IPS-20b (cell line): ENCODE data around the gene BAIAP2.

Experiments used
- H3K27ac ChIP-seq: one replicate; pipeline ENCODE4 v1.5.1; 2013; ENCODE audit warnings: low read length
- H3K27me3 ChIP-seq: 2 replicates; pipeline ENCODE4 v1.6.1; 2013; ENCODE audit warnings: mild to moderate bottlenecking, low read length, inconsistent platforms; ENCODE audit not compliant: insufficient read depth
- H3K36me3 ChIP-seq: 2 replicates; pipeline ENCODE4 v1.6.1; 2013; ENCODE audit warnings: low read depth, mild to moderate bottlenecking, inconsistent platforms, low read length, moderate library complexity; ENCODE audit not compliant: insufficient read depth
- H3K4me1 ChIP-seq: 2 replicates; pipeline ENCODE4 v1.6.1; 2013; ENCODE audit warnings: mild to moderate bottlenecking, control low read depth, inconsistent platforms, low read length, moderate library complexity; ENCODE audit not compliant: insufficient read depth
- H3K4me3 ChIP-seq: 2 replicates; pipeline ENCODE4 v1.5.1; 2013; ENCODE audit warnings: mild to moderate bottlenecking, low read length, inconsistent platforms
- H3K9ac ChIP-seq: 2 replicates; pipeline ENCODE4 v1.6.1; 2013; ENCODE audit warnings: low read depth, mild to moderate bottlenecking, inconsistent platforms, low read length, moderate library complexity
- H3K9me3 ChIP-seq: 2 replicates; pipeline ENCODE4 v1.6.1; 2013; ENCODE audit warnings: mild to moderate bottlenecking, low read depth, low read length, inconsistent platforms; ENCODE audit not compliant: insufficient read depth

BAIAP2 gene

DNA sequence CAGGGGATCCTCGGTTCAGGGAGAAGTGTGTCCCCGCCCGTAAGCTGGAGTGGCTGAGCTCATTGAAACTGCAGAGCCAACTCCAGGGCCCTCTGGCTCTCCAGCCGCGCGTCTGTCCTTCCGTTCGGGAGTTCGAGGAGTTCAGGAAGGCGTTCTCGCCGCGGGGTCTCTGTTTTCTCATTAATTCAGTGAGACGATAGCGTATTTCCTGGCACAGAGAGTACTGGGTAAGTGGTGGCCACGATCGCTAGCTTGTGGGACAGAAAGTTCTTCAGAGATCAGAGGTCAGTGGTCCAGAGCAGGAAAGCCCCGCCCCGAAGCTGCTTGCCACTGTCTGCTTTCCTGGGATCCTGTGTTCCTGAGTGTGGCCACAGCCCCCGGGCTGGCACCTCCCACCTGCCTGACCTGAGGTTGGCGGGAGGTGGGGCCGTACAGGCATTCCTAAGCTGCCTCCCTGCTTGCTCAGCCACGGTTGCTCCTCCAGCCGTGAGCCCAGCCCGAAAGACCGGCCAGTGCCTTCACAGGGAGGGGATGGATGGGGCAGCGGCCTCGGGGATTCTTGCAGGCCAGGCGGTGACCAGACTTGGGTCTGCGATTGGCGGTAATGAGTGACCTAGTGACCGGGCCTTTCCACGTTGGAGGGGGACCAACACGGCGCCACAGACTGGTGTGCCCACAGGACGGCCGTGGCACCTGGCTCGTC, 8.9 kb downstream of the BAIAP2 start:
- Histone ChIP-seq H3K9me3 (no peaks in the 10 kb centered on the region), H3K36me3 (no peaks in the 10 kb centered on the region), H3K27ac (no peak overlapping the region), H3K4me1 (no peaks in the 10 kb centered on the region), H3K4me3 (no peak overlapping the region), H3K27me3 (no peaks in the 10 kb centered on the region), H3K9ac (no peak overlapping the region)

DNA sequence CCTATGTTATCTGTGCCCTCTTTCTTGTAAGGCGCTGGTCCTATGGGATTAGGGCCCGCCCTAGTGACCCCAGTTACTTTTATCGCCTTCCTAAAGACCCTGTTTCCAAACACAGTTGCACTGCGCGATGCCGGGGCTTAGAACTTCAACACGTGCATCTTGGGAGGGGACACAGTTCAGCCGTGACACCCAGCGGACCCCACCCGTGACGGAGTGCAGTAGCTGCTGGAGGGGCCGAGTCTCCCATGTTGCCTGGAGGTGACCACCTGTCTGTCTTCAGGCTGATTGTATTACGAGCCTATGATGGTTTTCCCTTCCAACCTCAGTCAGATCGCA, 9.4 kb downstream of the BAIAP2 start:
- H3K27ac ChIP-seq, result no peak overlapping the region
- H3K9me3 ChIP-seq, result no peaks in the 10 kb centered on the region
- no peaks in the 10 kb centered on the region for H3K27me3 ChIP-seq
- H3K4me3 ChIP-seq, result no peak overlapping the region
- no peaks in the 10 kb centered on the region for H3K36me3 ChIP-seq
- H3K4me1 ChIP-seq, result no peaks in the 10 kb centered on the region
- no peak overlapping the region for H3K9ac ChIP-seq

GRCh38 chr17:81044764-81045589, 10.0 kb downstream of the BAIAP2 start:
- H3K36me3 ChIP-seq, result no peaks in the 10 kb centered on the region
- no peaks in the 10 kb centered on the region for H3K27me3 ChIP-seq
- no peaks in the 10 kb centered on the region for H3K9me3 ChIP-seq
- no peaks in the 10 kb centered on the region for H3K4me1 ChIP-seq
- H3K4me3 ChIP-seq, result no peak overlapping the region
- no peak overlapping the region for H3K9ac ChIP-seq
- no peak overlapping the region for H3K27ac ChIP-seq

DNA sequence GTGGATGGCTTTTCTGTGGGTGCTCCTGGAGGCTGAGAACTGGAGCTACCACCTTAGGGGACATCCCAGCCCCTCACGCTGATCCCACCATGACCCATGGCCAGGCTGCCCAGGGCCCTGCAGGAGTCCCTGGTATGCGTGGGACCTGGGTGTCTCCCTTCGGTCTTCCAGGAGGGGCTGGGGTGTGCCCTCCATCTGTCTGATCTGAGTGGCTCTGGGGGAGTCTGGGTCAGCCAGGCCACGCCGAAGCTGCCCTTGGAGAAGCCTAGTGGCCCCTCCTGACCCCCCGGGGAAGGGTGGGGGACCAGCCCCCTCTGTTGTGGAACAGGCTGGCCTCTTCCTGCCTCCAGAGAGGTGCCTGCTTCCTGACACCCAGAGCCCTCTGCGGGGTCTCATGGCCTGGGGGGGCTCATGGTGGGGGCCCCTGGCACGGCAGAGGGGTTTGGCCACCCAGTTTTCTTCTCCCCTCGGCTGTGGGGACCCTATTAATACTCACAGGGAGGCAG, 10.7 kb downstream of the BAIAP2 start:
- H3K27ac ChIP-seq, result no peak overlapping the region
- no peaks in the 10 kb centered on the region for H3K9me3 ChIP-seq
- H3K36me3 ChIP-seq, result no peaks in the 10 kb centered on the region
- H3K4me3 ChIP-seq, result no peak overlapping the region
- H3K27me3 ChIP-seq, result no peaks in the 10 kb centered on the region
- H3K4me1 ChIP-seq, result no peaks in the 10 kb centered on the region
- H3K9ac ChIP-seq, result no peak overlapping the region

DNA sequence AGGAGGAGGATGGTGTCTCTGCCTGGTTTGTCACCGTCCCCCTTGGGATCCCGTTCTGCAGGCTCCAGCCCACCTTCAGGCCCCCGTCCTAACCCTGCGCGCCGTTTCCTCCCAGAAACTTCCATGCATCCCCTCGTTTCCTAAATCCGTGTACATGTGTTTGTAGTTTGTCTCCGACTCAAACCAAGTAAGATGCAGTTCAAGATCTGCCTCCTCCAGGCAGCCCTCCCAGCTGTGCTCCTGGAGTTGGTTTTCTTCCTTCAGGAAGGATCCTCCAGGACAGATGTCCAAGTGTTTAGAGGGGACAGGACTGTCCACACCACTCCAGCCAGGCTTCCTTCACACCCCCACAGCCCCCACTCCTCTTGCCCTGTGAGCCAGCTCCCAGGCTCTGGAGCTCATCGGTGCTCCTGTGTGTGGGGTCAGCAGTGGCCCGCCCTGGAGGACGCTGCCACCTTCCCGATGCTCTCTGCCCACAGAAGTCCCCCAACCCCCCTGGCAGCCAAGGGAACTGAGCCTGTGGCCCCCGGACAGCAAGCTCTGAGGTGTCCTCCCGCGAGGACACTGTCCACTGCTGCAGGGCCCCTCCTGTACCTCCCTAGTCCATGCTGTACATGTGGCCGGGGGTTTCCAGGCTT, 11.3 kb downstream of the BAIAP2 start:
- no peak overlapping the region for H3K4me3 ChIP-seq
- no peak overlapping the region for H3K27ac ChIP-seq
- H3K27me3 ChIP-seq, result no peaks in the 10 kb centered on the region
- no peaks in the 10 kb centered on the region for H3K36me3 ChIP-seq
- H3K9me3 ChIP-seq, result no peaks in the 10 kb centered on the region
- no peak overlapping the region for H3K9ac ChIP-seq
- no peaks in the 10 kb centered on the region for H3K4me1 ChIP-seq

DNA sequence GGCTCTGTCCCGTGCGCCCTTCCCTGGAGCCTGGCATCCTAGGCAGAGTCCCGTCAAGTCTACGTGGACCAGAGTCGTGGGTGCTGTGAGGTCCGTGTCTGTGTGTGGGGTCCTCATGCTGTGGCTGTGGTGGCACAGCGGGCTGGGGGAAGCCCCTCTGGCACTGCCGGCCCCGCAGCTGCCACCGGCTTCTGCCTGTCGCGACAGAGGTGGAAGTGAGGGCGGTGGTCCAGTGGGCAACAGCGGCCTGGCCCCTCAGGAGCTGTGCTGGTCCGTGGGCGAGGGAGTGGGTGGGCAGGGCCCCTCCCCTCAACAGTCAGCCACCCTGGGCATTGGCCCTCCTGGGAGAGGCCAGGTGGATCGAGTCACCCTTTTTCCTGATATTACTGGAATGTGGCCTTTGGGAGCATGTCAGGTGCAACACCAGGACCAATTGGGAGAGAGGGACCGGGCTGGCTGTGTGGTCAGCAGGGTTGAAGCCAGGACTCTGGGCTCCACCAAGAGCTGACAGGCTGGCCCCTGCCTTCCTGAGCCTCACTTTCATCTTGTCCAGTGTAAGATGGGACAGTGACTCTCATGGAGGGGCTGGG, 11.9 kb downstream of the BAIAP2 start:
- Histone ChIP-seq H3K27ac (no peak overlapping the region), H3K4me3 (no peak overlapping the region), H3K4me1 (no peaks in the 10 kb centered on the region), H3K36me3 (no peaks in the 10 kb centered on the region), H3K9ac (no peak overlapping the region), H3K27me3 (no peaks in the 10 kb centered on the region), H3K9me3 (no peaks in the 10 kb centered on the region)

- Histone ChIP-seq H3K4me3 (no peak overlapping the region), H3K27me3 (no peaks in the 10 kb centered on the region), H3K4me1 (no peaks in the 10 kb centered on the region), H3K36me3 (no peaks in the 10 kb centered on the region), H3K9me3 (no peaks in the 10 kb centered on the region), H3K9ac (no peak overlapping the region), H3K27ac (no peak overlapping the region)
Observed at GRCh38 chr17:81048827-81049371, 13.9 kb downstream of the BAIAP2 start.

DNA sequence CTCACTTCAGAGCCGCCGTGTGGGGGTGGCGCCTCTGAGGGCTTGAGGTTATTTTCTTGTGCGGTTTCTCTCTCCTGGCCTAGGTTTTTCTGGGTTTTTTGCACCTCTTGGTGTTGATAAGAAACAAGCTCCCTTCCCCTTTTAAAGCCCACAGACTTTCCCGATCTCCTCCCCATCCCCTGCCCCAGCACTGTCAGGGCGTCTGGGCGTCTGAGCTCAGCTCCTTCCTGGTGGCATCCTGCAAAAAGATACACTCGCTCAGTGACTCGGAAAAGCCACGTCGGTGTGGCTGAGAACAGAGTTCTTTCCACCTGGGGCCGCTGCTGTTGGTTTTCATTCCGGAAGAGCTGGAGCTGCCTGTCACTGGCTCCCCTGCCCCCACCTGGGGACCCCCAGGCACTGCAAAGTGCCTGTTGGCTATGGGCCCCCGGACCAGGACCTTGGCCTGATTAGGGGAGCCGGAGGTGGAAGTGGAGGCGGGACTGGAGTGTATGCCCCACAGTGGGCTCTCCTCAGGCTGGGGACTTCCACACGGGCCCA, 14.5 kb downstream of the BAIAP2 start:
- no peaks in the 10 kb centered on the region for H3K27me3 ChIP-seq
- no peak overlapping the region for H3K27ac ChIP-seq
- no peaks in the 10 kb centered on the region for H3K36me3 ChIP-seq
- H3K9ac ChIP-seq, result no peak overlapping the region
- no peaks in the 10 kb centered on the region for H3K4me1 ChIP-seq
- H3K9me3 ChIP-seq, result no peaks in the 10 kb centered on the region
- no peak overlapping the region for H3K4me3 ChIP-seq

GRCh38 chr17:81049973-81050551, 15.1 kb downstream of the BAIAP2 start:
- Histone ChIP-seq H3K27me3 (no peaks in the 10 kb centered on the region), H3K36me3 (no peaks in the 10 kb centered on the region)

DNA sequence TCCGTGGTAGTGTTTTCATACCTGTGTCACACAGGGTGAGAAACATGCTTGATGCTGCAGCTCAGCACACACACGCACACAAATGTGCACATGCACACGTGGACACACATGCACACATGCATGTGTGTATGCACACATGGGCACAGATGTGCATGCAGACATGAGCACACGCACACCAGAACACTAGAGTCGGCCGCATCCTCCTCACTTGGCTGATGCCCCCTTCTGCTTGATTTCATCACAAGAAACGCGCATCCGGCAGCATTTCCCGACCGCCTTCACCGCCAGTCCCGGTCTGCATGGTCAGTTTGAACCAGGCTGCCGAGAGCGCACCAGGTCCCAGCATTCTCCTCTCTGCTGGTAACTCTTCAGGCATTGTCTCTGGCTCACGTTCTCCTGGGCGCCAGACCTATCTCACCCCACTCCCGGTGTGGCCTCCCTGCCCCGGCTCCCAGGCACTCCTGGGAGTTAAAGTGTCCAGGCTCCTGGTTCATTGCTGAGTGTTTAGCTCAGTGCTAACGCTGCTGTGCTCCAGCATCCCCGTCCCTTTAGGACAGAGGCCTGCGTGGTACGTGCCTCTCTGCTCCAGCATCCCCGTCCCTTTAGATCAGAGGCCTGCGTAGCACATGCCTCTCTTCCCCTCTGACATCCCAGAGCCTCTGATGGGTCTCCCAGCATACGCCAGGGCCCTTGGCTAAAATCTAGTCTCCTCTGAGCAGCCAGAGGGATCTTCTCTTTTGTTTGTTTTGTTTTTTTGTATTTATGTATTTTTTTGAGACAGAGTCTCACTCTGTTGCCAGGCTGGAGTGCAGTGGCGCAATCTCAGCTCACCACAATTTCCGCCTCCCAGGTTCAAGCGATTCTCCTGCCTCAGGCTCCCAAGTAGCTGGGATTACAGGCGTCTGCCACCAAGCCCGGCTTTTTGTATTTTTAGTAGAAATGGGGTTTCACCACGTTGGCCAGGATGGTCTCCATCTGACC, 16.0 kb downstream of the BAIAP2 start:
- H3K9ac ChIP-seq, result no peak overlapping the region
- H3K4me3 ChIP-seq, result no peak overlapping the region
- no peaks in the 10 kb centered on the region for H3K9me3 ChIP-seq
- H3K27me3 ChIP-seq, result no peaks in the 10 kb centered on the region
- H3K4me1 ChIP-seq, result no peaks in the 10 kb centered on the region
- H3K36me3 ChIP-seq, result no peaks in the 10 kb centered on the region
- no peak overlapping the region for H3K27ac ChIP-seq

More at GRCh38 chr17:81049973-81050551, 15.1 kb downstream of the BAIAP2 start:
- Histone ChIP-seq H3K27ac (no peak overlapping the region), H3K9ac (no peak overlapping the region), H3K9me3 (no peaks in the 10 kb centered on the region), H3K4me3 (no peak overlapping the region), H3K4me1 (no peaks in the 10 kb centered on the region)
